HUDEP-2 (cell line): ENCODE data around the gene POLD2.

Experiments used
- DNase-seq, 76 experiments: peaks; one replicate each; lab custom pipeline; 2025; ENCODE audit not compliant: unreplicated experiment in 76 of 76; lab: John Stamatoyannopoulos, UW

Gene POLD2

DNA sequence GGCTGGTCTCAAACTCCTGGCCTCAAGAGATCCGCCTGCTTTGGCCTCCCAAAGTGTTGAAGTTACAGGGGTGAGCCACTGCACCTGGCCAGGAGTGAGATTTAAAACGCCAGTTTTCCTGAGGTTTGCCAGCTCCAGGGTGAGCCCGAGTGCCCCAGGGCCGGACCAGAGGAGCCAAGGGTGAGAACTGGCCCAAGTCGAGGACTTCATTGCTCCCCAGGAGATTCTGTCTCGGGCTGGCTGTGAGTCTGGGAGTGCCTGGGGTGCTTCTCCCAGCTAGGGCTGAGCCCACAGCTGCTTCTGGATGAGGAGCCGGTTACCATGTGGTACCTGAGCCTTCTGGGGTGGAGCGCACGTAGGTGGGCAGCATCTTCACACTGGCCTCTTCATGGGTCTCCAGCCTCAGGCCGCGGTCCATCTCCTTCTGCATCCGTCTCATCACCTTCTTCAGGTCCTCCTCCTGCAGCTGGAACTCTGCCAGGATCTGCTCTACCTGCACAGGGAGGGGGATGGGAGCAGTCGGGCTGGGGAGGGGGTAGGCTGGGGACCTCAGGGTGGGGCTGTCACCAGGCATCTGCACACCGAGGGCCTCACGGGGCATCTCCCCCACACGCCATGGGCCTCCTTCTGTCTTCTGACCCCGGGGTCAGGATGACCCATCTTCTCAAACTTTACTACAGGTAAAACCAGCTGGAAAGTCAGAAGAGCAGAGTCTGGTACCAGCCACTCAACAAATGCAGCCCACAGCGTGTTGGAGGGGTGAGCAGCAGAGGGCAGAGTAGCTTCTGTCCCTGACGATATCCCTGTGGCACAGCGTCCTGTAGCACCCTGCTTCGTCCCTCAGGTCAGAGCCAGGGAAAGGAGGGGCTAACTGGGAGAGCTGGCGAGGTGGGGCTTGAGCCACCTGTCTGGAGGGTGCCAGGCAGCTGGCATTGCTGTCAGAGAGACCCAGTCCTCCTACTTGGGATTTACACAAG is 29.9 kb upstream of the POLD2 start:
- no peak for DNase-seq

DNA sequence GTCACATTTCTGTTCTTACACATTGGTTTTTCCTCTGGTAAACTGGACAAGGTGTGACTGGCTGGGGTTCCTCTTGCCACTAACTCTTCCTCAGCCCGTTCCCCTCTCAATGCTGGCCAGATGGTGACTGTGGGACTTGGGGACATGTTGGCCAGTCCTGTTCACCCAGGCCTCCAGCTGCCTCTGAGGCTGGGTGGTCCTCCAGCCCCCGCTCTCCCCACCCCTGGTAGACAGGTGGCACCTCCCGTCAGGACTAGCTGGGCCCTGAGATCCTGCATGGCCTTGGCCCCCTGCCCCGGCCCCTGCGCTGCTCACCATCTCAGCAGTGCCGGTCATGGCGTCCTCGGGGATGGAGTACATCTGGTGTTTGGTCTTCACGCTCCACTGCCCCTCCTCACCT is 28.6 kb upstream of the POLD2 start:
- DNase-seq, result no peak

DNA sequence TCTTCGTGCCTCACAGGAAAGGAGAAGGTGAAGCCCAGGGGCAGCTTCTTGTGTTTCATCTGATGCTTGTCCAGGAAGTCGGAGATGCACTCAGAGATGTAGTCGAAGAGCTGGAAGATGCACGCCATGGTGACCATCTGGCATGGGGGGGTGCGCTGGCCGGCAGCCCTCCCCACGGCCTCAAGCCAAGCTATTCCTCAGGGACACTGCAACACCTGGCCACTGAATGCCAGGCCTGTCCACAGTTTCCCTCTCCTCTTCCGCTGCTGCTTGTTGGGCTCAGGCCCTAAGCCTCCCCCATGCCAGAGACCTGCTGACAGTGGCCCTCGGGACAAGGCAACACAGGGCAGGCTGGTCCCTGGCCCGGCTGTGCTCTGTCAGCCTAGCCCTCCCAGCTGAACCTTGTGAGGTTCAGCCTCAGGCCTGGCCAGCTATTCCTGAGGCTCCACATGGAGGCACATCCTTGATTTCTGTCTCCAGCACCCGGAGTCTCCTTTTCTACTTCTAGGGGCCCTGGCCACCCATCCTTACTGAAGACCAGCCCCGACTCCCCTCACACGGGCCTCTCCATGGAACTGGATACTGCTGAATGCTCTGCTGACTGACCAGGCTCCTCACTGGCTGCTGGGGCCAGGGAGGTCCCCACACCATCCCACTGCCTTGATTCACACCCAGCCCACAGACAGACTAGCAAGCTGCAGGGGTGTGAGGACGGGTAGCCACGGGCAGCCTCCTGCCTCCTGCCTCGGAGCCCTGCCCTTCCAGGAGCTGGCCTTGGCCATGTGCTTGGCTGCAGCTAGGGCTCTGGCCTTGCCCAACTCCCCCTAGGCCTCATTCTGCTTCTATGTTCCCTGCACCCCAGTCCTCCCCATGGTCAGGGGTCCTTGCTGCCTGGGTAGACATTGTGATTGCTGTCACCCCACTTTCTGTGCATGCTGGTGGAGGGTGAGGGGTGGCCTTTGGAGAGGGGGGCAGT is 27.9 kb upstream of the POLD2 start:
- DNase-seq, result no peak

GRCh38 chr7:44150466-44150832 is 27.1 kb upstream of the POLD2 start:
- DNase-seq, result no peak

DNA sequence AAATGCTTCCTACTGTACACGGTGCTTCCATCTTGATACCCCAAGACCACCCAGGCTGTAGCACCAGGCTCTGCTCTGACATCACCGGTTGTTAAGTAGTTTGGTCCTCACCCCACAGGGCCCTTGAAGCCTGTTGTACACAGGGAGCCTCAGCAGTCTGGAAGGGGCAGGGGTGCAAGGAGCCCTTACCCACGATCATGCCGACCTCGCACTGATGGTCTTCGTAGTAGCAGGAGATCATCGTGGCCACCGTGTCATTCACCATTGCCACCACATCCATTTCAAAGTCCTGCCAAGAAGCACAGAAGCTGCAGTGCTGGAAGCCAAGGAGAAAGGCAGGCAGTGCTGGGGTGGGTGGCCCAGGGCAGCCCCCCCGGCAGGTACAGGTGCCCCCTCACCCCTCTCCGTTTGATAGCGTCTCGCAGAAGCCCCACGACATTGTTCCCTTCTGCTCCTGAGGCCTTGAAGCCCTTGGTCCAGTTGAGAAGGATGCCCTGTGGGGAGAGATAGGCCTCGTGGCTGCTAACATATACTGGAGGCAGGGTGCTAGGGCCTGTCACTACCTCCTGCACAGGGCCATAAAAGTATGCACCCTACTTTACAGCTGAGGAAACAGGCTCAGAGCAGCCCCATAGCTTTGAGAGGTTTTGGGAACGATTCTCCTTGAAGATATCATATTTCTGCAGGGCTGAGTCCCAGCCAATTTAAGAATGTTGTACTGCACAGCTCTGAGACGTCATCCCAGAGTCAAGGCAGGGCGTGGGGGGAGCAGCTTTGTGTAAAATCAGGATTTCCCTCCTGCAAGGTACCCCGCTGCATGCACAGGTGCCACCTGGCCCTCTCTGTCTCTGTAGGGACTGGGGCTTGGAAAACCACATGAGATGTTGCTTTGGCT is 26.5 kb upstream of the POLD2 start:
- no peak for DNase-seq

GRCh38 chr7:44148961-44149536 is 25.7 kb upstream of the POLD2 start:
- DNase-seq, result no peak

- no peak for DNase-seq
These were observed 24.8 kb upstream of the POLD2 start for GRCh38 chr7:44148166-44148565.

DNA sequence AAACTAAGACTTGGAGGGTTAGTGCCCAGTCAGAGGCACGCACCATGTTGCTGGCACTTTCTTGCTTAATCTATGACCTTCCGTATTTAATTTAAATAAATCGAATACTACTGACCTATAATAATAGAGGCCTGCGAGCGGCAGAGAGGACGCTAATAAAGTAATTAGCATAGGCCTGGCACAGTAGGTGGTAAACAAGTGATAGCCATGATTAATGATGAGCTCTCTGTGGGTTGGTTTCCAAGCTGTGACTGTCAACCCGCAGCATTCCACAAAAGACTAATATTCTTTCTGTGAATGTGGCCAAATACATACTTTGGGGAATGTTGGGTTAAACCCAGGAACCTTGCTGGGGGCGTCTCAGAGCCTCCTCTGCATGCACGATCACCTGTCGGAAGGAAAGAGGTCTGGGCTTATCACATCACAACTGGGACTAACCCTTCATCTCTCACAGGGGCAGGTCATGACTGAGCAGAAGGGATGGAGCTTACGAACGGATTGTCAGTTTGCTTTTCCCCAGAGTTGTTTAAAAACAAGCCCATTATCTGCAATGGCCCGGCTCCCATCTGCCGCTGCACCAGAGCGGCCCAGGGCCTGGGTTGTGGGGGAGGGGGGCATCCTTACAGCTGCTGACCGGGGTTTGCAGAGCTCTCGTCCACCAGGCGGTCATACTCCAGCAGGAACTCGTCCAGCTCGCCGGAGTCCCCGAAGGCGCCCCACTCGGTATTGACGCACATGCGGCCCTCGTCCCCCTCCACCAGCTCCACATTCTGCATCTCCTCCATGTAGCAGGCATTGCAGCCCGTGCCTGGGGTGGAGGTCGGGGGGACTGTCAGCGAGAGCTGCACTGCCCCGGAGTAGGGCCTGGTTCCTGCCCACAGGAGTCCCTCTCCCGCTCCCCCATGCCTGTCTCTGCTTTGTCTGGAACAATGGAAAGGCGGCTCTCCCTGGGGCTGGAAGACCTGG is 24.0 kb upstream of the POLD2 start:
- DNase-seq, result no peak

GRCh38 chr7:44145969-44146911 is 22.9 kb upstream of the POLD2 start:
- peak in 37 of 76 experiments; percentile 5 to 62 (median 28) for DNase-seq

- DNase-seq, result peak in 1 of 76 experiments; percentile 26
These were observed 22.2 kb upstream of the POLD2 start for GRCh38 chr7:44145479-44145968.

DNA sequence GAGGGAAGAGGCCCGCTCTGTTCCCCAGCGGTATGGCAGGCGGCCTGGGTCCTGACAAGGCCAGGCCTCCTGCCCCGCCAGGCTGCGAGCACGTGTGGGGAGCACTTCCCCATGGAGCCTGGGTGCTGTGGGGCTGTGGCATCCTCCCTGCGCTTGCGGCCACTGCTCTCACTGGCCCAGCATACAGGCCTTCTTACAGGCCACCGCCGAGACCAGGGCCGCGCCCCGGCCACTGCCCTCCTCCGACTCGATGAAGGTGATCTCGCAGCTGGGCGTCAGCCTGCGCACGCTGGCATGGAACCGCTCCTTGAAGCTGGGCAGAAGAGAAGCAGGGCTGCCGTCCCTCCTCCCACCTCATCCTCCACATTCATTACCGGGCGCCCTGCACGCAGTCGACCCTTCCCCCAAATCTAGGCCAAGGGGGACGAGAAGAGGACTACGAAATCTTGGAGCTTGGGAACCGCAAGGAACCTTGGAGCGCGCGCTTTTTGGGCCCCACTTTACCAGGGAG is 21.7 kb upstream of the POLD2 start:
- no peak for DNase-seq

DNA sequence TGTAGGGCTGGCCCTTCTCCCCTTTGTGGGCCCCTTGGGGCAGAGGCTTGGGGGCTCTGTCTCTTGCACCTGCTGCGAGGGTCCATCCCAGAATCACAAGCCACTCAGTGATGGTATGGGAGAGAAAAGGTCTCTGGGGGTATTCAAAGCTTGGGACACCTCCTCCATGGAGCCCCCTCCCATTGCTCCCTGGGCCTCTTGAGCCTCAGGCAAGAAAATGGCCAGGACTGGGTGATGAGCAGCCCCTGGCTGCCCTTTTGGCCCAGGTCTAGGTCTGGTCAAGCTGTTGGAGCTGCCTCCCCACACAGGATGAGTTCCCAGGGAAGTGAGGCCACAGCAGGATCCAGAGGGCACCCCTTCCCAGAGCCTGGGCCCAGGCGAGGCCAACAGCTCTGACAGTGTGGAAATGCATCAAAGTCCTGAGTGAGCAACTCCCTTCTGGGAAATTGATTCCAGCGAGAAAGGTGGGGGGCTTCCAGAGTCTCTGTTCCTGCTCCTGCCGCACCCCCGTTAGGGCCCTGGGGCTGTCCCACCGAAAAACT is 21.1 kb upstream of the POLD2 start:
- no peak for DNase-seq

DNA sequence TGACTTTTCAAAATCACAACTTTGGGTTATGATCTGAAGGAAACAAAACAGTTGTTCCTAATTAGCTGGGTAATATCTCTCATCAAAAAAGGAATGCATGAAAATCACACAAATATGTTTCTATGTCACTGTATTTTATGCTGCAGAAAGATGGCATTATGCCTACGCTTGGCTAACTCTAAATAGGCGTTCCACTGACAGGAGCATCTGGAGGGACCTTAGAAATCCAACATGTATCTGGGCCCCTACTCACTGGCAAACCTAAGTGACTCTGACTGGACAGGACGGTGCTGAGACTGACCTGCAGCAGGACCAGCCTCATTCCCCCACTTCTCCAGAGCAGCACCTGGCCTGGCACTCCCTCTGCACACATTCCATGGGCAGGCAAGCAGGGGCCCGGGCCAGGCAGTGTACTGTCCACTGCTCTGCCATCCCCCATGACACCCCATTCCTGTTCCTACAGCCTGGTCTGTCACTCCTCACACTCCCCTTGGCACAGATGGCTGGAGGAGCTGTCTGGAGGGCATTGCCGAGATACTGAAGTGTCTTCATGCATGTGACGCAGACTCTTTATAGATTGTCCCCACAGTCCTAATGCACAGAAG is 20.4 kb upstream of the POLD2 start:
- no peak for DNase-seq

DNA sequence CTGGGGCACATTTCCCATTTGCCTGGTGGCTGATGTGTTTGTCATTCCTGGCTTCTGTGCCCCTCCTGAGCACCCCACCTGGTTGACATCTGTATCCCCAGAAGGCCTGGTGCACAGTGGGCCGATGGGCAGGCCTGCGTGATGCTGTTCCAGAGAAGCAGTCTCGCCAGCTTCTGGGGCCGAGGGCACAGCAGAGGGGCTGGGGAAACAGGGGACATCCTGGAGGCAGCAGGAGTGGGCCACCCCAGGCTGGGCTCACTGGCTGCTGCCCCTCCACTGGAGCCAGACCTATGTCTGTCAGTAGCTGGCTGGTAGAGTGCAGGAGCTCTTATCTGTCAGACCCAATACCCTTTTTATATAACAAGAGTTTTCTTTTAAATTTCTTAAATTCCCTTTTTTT is 18.7 kb upstream of the POLD2 start:
- no peak for DNase-seq

GRCh38 chr7:44141221-44141850 is 18.0 kb upstream of the POLD2 start, which contains the start of gene MYL7:
Gene MYL7, minus strand, starts transcription at chr7:44141332. Its CDS starts 27 bp downstream, at chr7:44141305.
- DNase-seq, result no peak

GRCh38 chr7:44140341-44140740 is 17.0 kb upstream of the POLD2 start:
- no peak for DNase-seq
